ENCODE measurements around the gene CRIP1. TPM values are rescaled to one million over a fixed set of nuclear protein-coding genes. Genes with fewer than 3 reads are reported as not detected.

The CRIP1 gene
- total RNA-seq, 3 donors from 2014 or later: 24.1 to 32.8 (median 32.8) TPM

DNA sequence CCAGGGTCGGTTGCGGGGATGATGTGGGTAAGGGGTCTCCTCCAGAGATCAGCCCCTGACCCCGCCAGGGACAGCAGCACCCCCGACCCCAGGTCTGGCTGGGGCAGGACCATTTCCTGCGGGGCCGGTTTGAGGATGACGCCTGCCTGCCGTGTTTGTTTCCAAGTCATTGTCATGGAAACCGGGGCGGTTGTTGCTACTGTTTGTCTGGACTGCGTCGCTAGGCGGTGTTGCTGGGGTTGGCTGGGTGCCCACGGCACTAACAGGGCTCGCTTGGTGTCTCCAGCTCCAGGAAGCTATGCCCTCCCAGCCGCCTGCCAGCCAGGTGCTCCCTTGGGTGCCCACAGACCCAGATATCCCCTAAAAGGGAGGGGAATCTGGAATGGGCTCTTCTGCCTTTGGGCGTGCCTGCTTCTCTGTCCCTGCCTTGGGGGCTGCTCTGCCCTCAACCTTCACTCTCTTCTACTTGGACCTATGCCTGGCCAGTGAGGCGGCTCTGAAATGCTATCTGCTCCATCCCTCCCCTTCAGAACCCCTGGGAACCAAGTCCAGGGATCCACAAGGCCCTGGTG is 4.7 kb upstream of the CRIP1 start:
- intact Hi-C loops (cut with DNase I; ENCODE audit: low total_unique reads): no loop called here
- DNase-seq (ENCODE audit: low spot score in 2 of 2): peak; percentile 97 to 98
- Histone ChIP-seq H3K27me3 (no peaks in the 10 kb centered on the region), H3K4me3 (peak overlapping the region; percentile 41 to 67 (median 41)), H3K27ac (peak overlapping the region; percentile 99 to 100), H3K4me1 (peaks cover 37 to 46% of the 10 kb centered on the region in 2 donors), H3K36me3 (no peaks in the 10 kb centered on the region), H3K9me3 (no peaks in the 10 kb centered on the region)
- TF ChIP-seq, protein P1, sequence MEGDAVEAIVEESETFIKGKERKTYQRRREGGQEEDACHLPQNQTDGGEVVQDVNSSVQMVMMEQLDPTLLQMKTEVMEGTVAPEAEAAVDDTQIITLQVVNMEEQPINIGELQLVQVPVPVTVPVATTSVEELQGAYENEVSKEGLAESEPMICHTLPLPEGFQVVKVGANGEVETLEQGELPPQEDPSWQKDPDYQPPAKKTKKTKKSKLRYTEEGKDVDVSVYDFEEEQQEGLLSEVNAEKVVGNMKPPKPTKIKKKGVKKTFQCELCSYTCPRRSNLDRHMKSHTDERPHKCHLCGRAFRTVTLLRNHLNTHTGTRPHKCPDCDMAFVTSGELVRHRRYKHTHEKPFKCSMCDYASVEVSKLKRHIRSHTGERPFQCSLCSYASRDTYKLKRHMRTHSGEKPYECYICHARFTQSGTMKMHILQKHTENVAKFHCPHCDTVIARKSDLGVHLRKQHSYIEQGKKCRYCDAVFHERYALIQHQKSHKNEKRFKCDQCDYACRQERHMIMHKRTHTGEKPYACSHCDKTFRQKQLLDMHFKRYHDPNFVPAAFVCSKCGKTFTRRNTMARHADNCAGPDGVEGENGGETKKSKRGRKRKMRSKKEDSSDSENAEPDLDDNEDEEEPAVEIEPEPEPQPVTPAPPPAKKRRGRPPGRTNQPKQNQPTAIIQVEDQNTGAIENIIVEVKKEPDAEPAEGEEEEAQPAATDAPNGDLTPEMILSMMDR (IDR thresholded peaks at IDR 0.05): peak in 1 of 3 donors; percentile 23
- TF ChIP-seq POLR2A (IDR thresholded peaks at IDR 0.05): no peak
- peak; percentile 81 to 94 (median 89) for TF ChIP-seq POLR2AphosphoS5 (IDR thresholded peaks at IDR 0.05)

DNA sequence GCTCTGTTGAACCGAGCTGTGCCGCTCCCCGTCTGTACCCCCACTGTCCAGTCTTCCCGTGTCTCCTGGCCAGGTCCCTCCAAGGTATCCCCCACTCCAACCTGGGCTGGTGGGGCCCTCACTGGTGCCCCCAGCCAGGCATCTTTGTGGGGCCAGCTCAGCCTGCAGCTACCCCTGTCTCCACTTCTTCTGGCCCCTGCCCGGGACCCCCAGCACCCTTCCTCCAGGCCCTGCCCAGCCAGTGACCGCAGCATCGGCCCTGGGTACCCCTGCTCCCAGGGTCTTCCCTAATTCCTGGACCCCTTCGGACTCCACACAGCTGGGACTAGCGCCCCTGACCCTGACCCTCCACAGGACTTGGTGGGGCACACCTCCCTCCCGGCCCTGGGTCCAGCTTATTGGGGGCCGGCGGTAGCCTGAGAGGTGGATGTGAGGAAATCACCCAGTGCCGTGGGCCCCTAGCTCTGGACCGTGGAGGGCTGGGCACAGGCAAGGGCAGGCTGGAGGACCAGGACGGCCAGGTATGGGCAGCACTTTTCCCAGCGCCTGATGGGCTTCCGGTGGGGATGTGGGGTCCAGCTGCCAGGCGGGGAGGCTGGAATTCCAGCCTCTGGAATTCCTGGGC is 4.1 kb upstream of the CRIP1 start:
- peaks cover 37 to 42% of the 10 kb centered on the region in 2 donors for H3K4me1 ChIP-seq
- no peak for TF ChIP-seq POLR2A (IDR thresholded peaks at IDR 0.05)
- TF ChIP-seq, protein P1 (IDR thresholded peaks at IDR 0.05): no peak
- no peak for TF ChIP-seq POLR2AphosphoS5 (IDR thresholded peaks at IDR 0.05)

DNA sequence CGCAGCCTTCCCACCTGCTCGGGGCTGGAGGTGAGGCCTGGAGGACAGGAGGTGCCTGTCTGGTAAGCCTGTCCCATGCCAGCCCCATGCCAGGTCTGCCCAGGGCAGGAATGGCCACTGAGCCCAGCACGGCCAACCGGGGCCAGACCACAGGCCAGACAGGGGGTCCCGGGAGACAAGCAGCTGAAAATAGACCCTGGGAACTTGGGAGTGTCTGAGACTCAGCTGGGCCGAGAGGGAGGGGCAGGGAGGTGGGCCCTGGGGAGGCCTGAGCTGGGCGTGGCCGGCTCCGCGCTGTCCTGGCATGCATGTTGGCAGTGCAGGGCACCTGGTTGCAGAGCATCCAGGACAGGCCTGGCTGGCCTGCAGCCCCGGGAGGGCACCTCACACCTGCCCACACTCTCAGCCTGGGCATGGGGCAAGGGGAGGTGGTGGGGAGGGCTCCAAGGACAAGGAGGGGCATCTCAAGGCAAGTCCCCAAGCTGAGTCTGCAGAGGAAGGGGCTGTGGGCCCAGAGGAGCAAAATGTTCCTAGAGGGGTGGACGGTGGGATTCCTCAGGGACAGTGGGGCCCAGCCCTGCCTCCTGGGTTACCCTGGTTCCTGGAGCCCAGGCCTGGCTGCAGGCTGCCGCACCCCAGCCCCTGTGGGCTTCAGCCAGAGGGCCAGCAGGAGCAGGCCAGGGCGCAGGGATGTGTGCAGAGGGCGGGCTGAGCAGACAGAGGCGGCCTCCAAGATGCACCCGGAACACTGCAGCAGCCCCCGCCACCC is 3.2 kb upstream of the CRIP1 start:
- H3K4me3 ChIP-seq: peak overlapping the region in 1 of 3 donors; percentile 19
- no peaks in the 10 kb centered on the region for H3K27me3 ChIP-seq
- intact Hi-C loops (cut with DNase I; ENCODE audit: low total_unique reads): no loop called here
- H3K36me3 ChIP-seq: no peaks in the 10 kb centered on the region
- no peaks in the 10 kb centered on the region for H3K9me3 ChIP-seq
- H3K27ac ChIP-seq: peak overlapping the region; percentile 99 to 100
- H3K4me1 ChIP-seq: peaks cover 41 to 42% of the 10 kb centered on the region in 2 donors
- TF ChIP-seq, protein P1 (IDR thresholded peaks at IDR 0.05): no peak
- TF ChIP-seq POLR2A (IDR thresholded peaks at IDR 0.05): no peak
- TF ChIP-seq POLR2AphosphoS5 (IDR thresholded peaks at IDR 0.05): no peak
- peak; percentile 69 to 79 for DNase-seq (ENCODE audit: low spot score in 2 of 2)

More for the DNA sequence above, 4.1 kb upstream of the CRIP1 start:
- Histone ChIP-seq H3K36me3 (no peaks in the 10 kb centered on the region), H3K4me3 (peak overlapping the region in 1 of 3 donors; percentile 67), H3K9me3 (no peaks in the 10 kb centered on the region), H3K27ac (peak overlapping the region; percentile 99 to 100), H3K27me3 (no peaks in the 10 kb centered on the region)
- DNase-seq (ENCODE audit: low spot score in 2 of 2): no peak
- intact Hi-C loops (cut with DNase I; ENCODE audit: low total_unique reads): no loop called here

DNA sequence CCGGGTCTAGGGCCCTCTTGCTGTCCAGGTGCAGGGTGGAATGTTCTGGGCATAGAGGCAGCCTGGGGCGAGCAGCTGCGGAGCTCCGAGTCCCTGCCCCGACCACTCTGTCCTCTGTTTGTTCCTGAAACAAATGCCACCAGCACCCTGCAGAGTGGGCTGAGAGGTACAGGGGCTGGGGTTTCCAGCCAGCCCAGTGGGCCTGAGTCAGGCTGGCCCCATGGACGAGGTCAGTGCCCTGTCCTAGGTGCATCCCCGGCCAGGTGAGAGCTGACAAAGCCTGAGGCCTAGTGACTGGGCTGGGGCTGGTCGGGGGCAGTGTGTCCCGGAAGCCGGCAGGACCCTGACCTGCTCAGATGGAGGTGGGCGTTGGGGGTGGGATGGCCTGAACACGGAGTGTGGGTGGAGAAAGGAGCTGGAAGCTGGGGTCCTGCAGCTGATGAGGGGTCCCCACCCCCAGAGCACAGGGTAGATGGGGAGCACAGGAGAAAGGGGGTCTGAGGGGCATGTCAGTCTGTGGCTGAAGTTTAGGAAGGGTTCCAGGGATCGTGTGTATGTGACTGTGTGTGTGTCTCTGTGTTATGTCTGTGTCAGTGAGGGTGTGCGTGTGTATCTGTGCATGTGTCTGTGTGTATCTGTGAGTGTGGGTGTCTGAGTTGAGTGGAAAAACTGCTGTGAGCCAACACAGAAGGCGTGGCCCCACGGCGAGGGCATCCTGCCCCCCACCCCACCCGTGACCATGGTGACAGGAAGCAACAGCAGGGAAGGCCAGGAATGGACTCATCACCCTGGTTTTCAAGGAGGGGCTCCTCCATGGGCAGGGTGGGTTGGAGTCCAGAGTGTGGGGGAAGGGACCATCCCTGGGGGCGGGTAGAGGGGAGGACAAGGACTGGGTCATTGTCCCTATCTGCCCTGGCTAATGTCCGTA is 2.4 kb upstream of the CRIP1 start:
- no peaks in the 10 kb centered on the region for H3K36me3 ChIP-seq
- no peaks in the 10 kb centered on the region for H3K9me3 ChIP-seq
- H3K27me3 ChIP-seq: no peaks in the 10 kb centered on the region
- intact Hi-C loops (cut with DNase I; ENCODE audit: low total_unique reads): no loop called here
- no peak for TF ChIP-seq POLR2A (IDR thresholded peaks at IDR 0.05)
- no peak for TF ChIP-seq POLR2AphosphoS5 (IDR thresholded peaks at IDR 0.05)
- TF ChIP-seq, protein P1 (IDR thresholded peaks at IDR 0.05): no peak
- peak overlapping the region; percentile 99 to 100 for H3K27ac ChIP-seq
- H3K4me3 ChIP-seq: no peak overlapping the region
- H3K4me1 ChIP-seq: peaks cover 42 to 45% of the 10 kb centered on the region in 2 donors
- no peak for DNase-seq (ENCODE audit: low spot score in 2 of 2)

Measured in breast epithelium (tissue), 4 donors.